HepG2 (cell line): Measurements from ENCODE around the gene MYORG. TPM values are rescaled to one million over a fixed set of nuclear protein-coding genes. Genes with fewer than 3 reads are reported as not detected.

Experiments used
- ATAC-seq: fragments of 200-7000 bp; cut with Tn5 transposase; 3 replicates; pipeline ENCODE4 v1.9.1; 2020; ENCODE audit warnings: mild to moderate bottlenecking, moderate library complexity
- BruUV-seq: library from RNA; stranded (reverse); fragments of 400-500 nt; replicated peaks from 2 replicates; lab custom pipeline; 2021; lab: Mats Ljungman, UMichigan
- CTCF ChIA-PET: fragments of 300-600 bp; formaldehyde crosslinking; extraction: SDS; loops from one replicate; lab custom pipeline; 2021; ENCODE audit warnings: low total read pairs, inconsistent platforms, low intra/inter-chr PET ratio; lab: Yijun Ruan, JAX
- POLR2A ChIA-PET: fragments of 350-600 bp; sonication (Branson Sonifier 250); formaldehyde crosslinking; loops from one replicate; lab custom pipeline; 2020; ENCODE audit warnings: antibody characterized with exemption, inconsistent platforms; lab: Yijun Ruan, JAX
- DNase-seq: peaks from one replicate; pipeline ENCODE4 v3.0.0-alpha.2; 2015; ENCODE audit warnings: low spot score
- FAIRE-seq: peaks from 3 replicates; lab custom pipeline; 2011; peaks lifted over from hg19 to GRCh38; lab: Jason Lieb, UNC
- H2AFZ ChIP-seq: one replicate; pipeline ENCODE4 v1.6.1; 2011; ENCODE audit warnings: low read length, inconsistent platforms
- H3K27ac ChIP-seq: fragments of 300-600 bp; 3 replicates; pipeline ENCODE4 v1.8.0; 2011; ENCODE audit warnings: mixed run types, mild to moderate bottlenecking, mixed read lengths, low read length, inconsistent platforms; ENCODE audit not compliant: insufficient read depth; ENCODE audit errors: extremely low read length
- H3K27me3 ChIP-seq, 2 experiments: fragments of 200-600 bp in 1 of 2; 2 replicates in 1 of 2; 3 replicates in 1 of 2; pipeline versions ENCODE4 v1.6.0 to v1.8.0; 2011; ENCODE audit warnings: low read length in 2 of 2, mild to moderate bottlenecking in 2 of 2, moderate library complexity in 2 of 2, inconsistent platforms in 1 of 2; ENCODE audit not compliant: insufficient read depth in 2 of 2, control insufficient read depth in 1 of 2
- H3K36me3 ChIP-seq, 2 experiments: fragments of 200-600 bp in 1 of 2; replicated peaks in 1 of 2; 2 replicates in 1 of 2; 3 replicates in 1 of 2; pipeline versions ENCODE4 v1.5.1 to v1.8.0; 2011; ENCODE audit warnings: low read length in 2 of 2, inconsistent platforms in 1 of 2; ENCODE audit not compliant: insufficient read depth in 2 of 2, control insufficient read depth in 1 of 2
- H3K4me1 ChIP-seq: 2 replicates; pipeline ENCODE4 v1.5.1; 2012; ENCODE audit warnings: low read length, inconsistent platforms; ENCODE audit not compliant: insufficient read depth
- H3K4me2 ChIP-seq: 2 replicates; pipeline ENCODE4 v1.6.0; 2011; ENCODE audit warnings: low read depth, low read length, inconsistent platforms
- H3K4me3 ChIP-seq, 3 experiments: fragments of 200-600 bp in 1 of 3; sonication (generic), shearing (Covaris generic) in 1 of 3; replicated peaks in 1 of 3; 2 replicates each; pipeline ENCODE4 v1.5.1; 2011 to 2016; ENCODE audit warnings: low read length in 3 of 3, inconsistent platforms in 2 of 3, low read depth in 2 of 3, mild to moderate bottlenecking in 2 of 3, control low read depth in 1 of 3, mixed read lengths in 1 of 3; ENCODE audit not compliant: insufficient read depth in 1 of 3
- H3K79me2 ChIP-seq: one replicate; pipeline ENCODE4 v1.6.1; 2011; ENCODE audit warnings: low read length, inconsistent platforms; ENCODE audit not compliant: insufficient read depth
- H3K9ac ChIP-seq: 2 replicates; pipeline ENCODE4 v1.6.0; 2011; ENCODE audit warnings: mild to moderate bottlenecking, low read depth, low read length, inconsistent platforms; ENCODE audit not compliant: insufficient read depth
- H3K9me3 ChIP-seq: 2 replicates; pipeline ENCODE4 v1.5.1; 2012; ENCODE audit warnings: mild to moderate bottlenecking, low read length
- H4K20me1 ChIP-seq: 2 replicates; pipeline ENCODE4 v1.6.0; 2011; ENCODE audit warnings: inconsistent platforms, mild to moderate bottlenecking, low read length, moderate library complexity; ENCODE audit not compliant: insufficient read depth
- IRF2 ChIP-seq: IDR thresholded peaks from 2 replicates; pipeline ENCODE4 v1.6.1; 2018; ENCODE audit warnings: missing genetic modification reagents, missing compliant biosample characterization
- IRF9 ChIP-seq: sonication (generic); formaldehyde crosslinking; IDR thresholded peaks from 2 replicates; pipeline ENCODE4 v1.8.0; 2022; ENCODE audit warnings: missing genetic modification reagents, mild to moderate bottlenecking, borderline replicate concordance
- KDM6A ChIP-seq: IDR thresholded peaks from 2 replicates; pipeline ENCODE4 v1.6.1; 2016; ENCODE audit warnings: low read depth
- NFIC ChIP-seq: IDR thresholded peaks from 2 replicates; pipeline ENCODE4 v1.6.1; 2012; ENCODE audit warnings: mild to moderate bottlenecking, low read length, inconsistent platforms
- PRDM15 ChIP-seq: sonication (generic); formaldehyde crosslinking; IDR thresholded peaks from 2 replicates; pipeline ENCODE4 v1.4.0; 2020; ENCODE audit warnings: missing genetic modification reagents
- THAP8 ChIP-seq: sonication (generic); formaldehyde crosslinking; IDR thresholded peaks from 2 replicates; pipeline ENCODE4 v1.5.1; 2020; ENCODE audit warnings: missing genetic modification reagents, mild to moderate bottlenecking, borderline replicate concordance
- THAP9 ChIP-seq: sonication (generic); formaldehyde crosslinking; IDR thresholded peaks from 2 replicates; pipeline ENCODE4; 2020; ENCODE audit warnings: missing genetic modification reagents, mild to moderate bottlenecking, borderline replicate concordance
- ZNF17 ChIP-seq: sonication (generic); formaldehyde crosslinking; IDR thresholded peaks from 2 replicates; pipeline ENCODE4 v1.5.0; 2020; ENCODE audit warnings: mild to moderate bottlenecking, missing genetic modification reagents
- ZNF350 ChIP-seq: sonication (generic); formaldehyde crosslinking; IDR thresholded peaks from 2 replicates; pipeline ENCODE4 v1.4.0; 2020; ENCODE audit warnings: mild to moderate bottlenecking, low read depth, missing genetic modification reagents, borderline replicate concordance
- ZNF530 ChIP-seq: sonication (generic); formaldehyde crosslinking; IDR thresholded peaks from 2 replicates; pipeline ENCODE4 v1.5.0; 2020; ENCODE audit warnings: low read depth, mild to moderate bottlenecking, missing genetic modification reagents
- ZNF629 ChIP-seq: sonication (generic); formaldehyde crosslinking; conservative IDR thresholded peaks from 2 replicates; pipeline ENCODE4 v1.5.0; 2020; ENCODE audit warnings: missing genetic modification reagents
- ZNF644 ChIP-seq: IDR thresholded peaks from 2 replicates; pipeline ENCODE4 v1.6.1; 2016; ENCODE audit warnings: low read depth
- ZNF672 ChIP-seq: sonication (generic); formaldehyde crosslinking; IDR thresholded peaks from 2 replicates; pipeline ENCODE4 v1.8.1; 2022; ENCODE audit warnings: missing genetic modification reagents
- ZNF75D ChIP-seq: sonication (generic); formaldehyde crosslinking; IDR thresholded peaks from 2 replicates; pipeline ENCODE4 v1.8.1; 2023; ENCODE audit warnings: missing genetic modification reagents, mild to moderate bottlenecking, borderline replicate concordance
- WGBS: methylation state at CpG from one replicate; pipeline ENCODE4 v1.1.6; 2017; ENCODE audit warnings: low lambda C conversion rate; 5-methylcytosine and 5-hydroxymethylcytosine counted together
- in situ Hi-C: cut with HindIII; loops from 2 replicates; pipeline ENCODE4 v1.10.0; 2017; ENCODE audit warnings: low pct_unique_long_range_greater_than_20kb; ENCODE audit not compliant: extremely low pct_ligation_motif_present
- intact Hi-C: fragments of 100-400 bp; cut with micrococcal nuclease; formaldehyde crosslinking; loops from one replicate; pipeline ENCODE4 v1.10.0; 2022; ENCODE audit not compliant: unreplicated experiment
- polyA plus RNA-seq, 8 experiments: library from polyadenylated mRNA; depleted of rRNA in 3 of 8; stranded (reverse) in 7 of 8; unstranded in 1 of 8; fragments of >200 nt; fragmentation: Illumina TruSeq in 4 of 8; extraction: Trizol in 4 of 8; gene quantifications; 2 replicates each; pipeline versions ENCODE4 v1.2.1 to v1.2.3, GENCODE V29; 2011 to 2016; ENCODE audit warnings: low read depth in 4 of 8, missing spikeins in 1 of 8, mixed read lengths in 1 of 8; ENCODE audit not compliant: insufficient read depth in 1 of 8
- total RNA-seq, 5 experiments: library from RNA; depleted of rRNA; stranded (reverse); fragments of >200 nt; fragmentation: Illumina TruSeq; extraction: Trizol; gene quantifications; 2 replicates each; pipeline ENCODE4 v1.2.3, GENCODE V29; 2016; ENCODE audit warnings: low read depth in 1 of 5

The MYORG gene
- total and polyA plus RNA-seq, 2 of the 13 experiments (the other 11 are each of a cell fraction or from before 2014, with no cell fraction given), result 11.1 to 22.4 TPM

GRCh38 chr9:34335376-34335775 lies 41.3 kb downstream of the MYORG start:
- Histone ChIP-seq H4K20me1 (no peaks in the 10 kb centered on the region), H3K79me2 (peaks cover 2% of the 10 kb centered on the region), H3K9ac (peak overlapping the region; percentile 59), H3K4me3 (no peak overlapping the region), H3K27ac (peak overlapping the region; percentile 68), H3K4me1 (peaks cover 52% of the 10 kb centered on the region), H3K27me3 (no peaks in the 10 kb centered on the region), H3K9me3 (no peaks in the 10 kb centered on the region), H2AFZ (no peak overlapping the region)
- FAIRE-seq (no peak), ATAC-seq (no peak), DNase-seq (no peak)
- CTCF ChIA-PET, result interaction anchor here (7.1 kb wide), 1 partner anchor 43 kb away, joined by 143 read pairs; the partner anchor contains the start of gene MYORG
- BruUV-seq, result no TSS peak
- in situ Hi-C loops, result no loop called here
- POLR2A ChIA-PET, result interaction anchor here (2.2 to 7.6 kb wide), 5 partner anchors 12 to 167 kb away, joined by 10 to 162 read pairs (median 18); partner anchors contain the start of gene MYORG
- TF ChIP-seq ZNF17 (CRISPR knock-in tag) (no peak), ZNF530 (CRISPR knock-in tag) (no peak), KDM6A (no peak), IRF2 (CRISPR knock-in tag) (no peak), ZNF644 (CRISPR knock-in tag) (no peak), THAP9 (no peak), ZNF75D (CRISPR knock-in tag) (no peak), NFIC (no peak), ZNF672 (CRISPR knock-in tag) (no peak), ZNF350 (CRISPR knock-in tag) (no peak), THAP8 (CRISPR knock-in tag) (no peak), PRDM15 (no peak), ZNF629 (CRISPR knock-in tag) (no peak), IRF9 (CRISPR knock-in tag) (no peak)
- TF ChIP-seq, all 625 proteins: peak for 0
- intact Hi-C loops, result loop anchor here (10.0 kb wide), 1 partner anchor 169 kb away; no protein-coding TSS in a partner anchor
- Histone ChIP-seq H3K36me3 (peaks cover 10 to 12% of the 10 kb centered on the region in 2 experiments), H3K4me2 (peak overlapping the region; percentile 71)
- WGBS, result 88% methylated on average over 4 of the region's 4 CpGs
